NCI-H524 (cell line): Measurements from ENCODE around the gene LRMDA.

Experiments used
- DNase-seq, 2 experiments: peaks; one replicate each; lab custom pipeline; 2025; lab: John Stamatoyannopoulos, UW

Gene LRMDA

GRCh38 chr10:75875740-75876139 lies 444.3 kb downstream of the LRMDA start:
- no peak for DNase-seq

GRCh38 chr10:75876710-75877109 lies 445.3 kb downstream of the LRMDA start:
- DNase-seq, result no peak

GRCh38 chr10:75877877-75878276 lies 446.5 kb downstream of the LRMDA start:
- peak in 1 of 2 experiments; percentile 62 for DNase-seq

- peak in 1 of 2 experiments; percentile 1 for DNase-seq
Measured at GRCh38 chr10:75878586-75878985, 447.2 kb downstream of the LRMDA start.

GRCh38 chr10:75880031-75880775 lies 448.8 kb downstream of the LRMDA start:
- DNase-seq, result peak in 1 of 2 experiments; percentile 69

- DNase-seq, result no peak
Measured at GRCh38 chr10:75883081-75884072, 452.0 kb downstream of the LRMDA start.

- DNase-seq, result no peak
Measured at GRCh38 chr10:75884808-75885207, 453.4 kb downstream of the LRMDA start.

GRCh38 chr10:75887369-75887768 lies 455.9 kb downstream of the LRMDA start:
- no peak for DNase-seq

- DNase-seq, result peak in 1 of 2 experiments; percentile 23
Measured at GRCh38 chr10:75887992-75888680, 456.7 kb downstream of the LRMDA start.

GRCh38 chr10:75889051-75889450 lies 457.6 kb downstream of the LRMDA start:
- no peak for DNase-seq

GRCh38 chr10:75894761-75895160 lies 463.3 kb downstream of the LRMDA start:
- no peak for DNase-seq

GRCh38 chr10:75895259-75895658 lies 463.8 kb downstream of the LRMDA start:
- DNase-seq, result no peak

- DNase-seq, result no peak
Measured at GRCh38 chr10:75899816-75900390, 468.5 kb downstream of the LRMDA start.

GRCh38 chr10:75902816-75903215 lies 471.4 kb downstream of the LRMDA start:
- no peak for DNase-seq

GRCh38 chr10:75904499-75905283 lies 473.3 kb downstream of the LRMDA start:
- no peak for DNase-seq

GRCh38 chr10:75905490-75905889 lies 474.1 kb downstream of the LRMDA start:
- no peak for DNase-seq

- no peak for DNase-seq
Measured at GRCh38 chr10:75910032-75910431, 478.6 kb downstream of the LRMDA start.

GRCh38 chr10:75911426-75911825 lies 480.0 kb downstream of the LRMDA start:
- DNase-seq, result no peak

GRCh38 chr10:75916906-75917305 lies 485.5 kb downstream of the LRMDA start:
- no peak for DNase-seq

- no peak for DNase-seq
Measured at GRCh38 chr10:75919913-75920312, 488.5 kb downstream of the LRMDA start.

- peak in 1 of 2 experiments; percentile 12 for DNase-seq
Measured at GRCh38 chr10:75922435-75922834, 491.0 kb downstream of the LRMDA start.
